H1 (cell line): ENCODE data around the gene PBXIP1. TPM values are rescaled to one million over a fixed set of nuclear protein-coding genes. Genes with fewer than 3 reads are reported as not detected.

ENCODE experiments used
- polyA plus RNA-seq, 7 experiments: library from polyadenylated mRNA; depleted of rRNA in 3 of 7; stranded (reverse) in 5 of 7; unstranded in 2 of 7; fragments of >200 nt in 5 of 7; fragments of 200-250 nt in 2 of 7; gene quantifications; 1 replicate in 5 of 7; 2 replicates in 1 of 7; 4 replicates in 1 of 7; pipeline versions ENCODE4 v1.2.1 to v1.2.3, GENCODE V29; 2011 to 2013; ENCODE audit warnings: missing spikeins in 2 of 7, mixed read lengths in 2 of 7
- total RNA-seq: library from RNA; stranded (reverse); fragmentation: NEBNext Ultra II Directional; extraction: Animal tissue kit (Norgen Biotek cat#: 25700); gene quantifications from 2 replicates; pipeline ENCODE4 v1.2.1, GENCODE V29; 2021
- TF ChIP-seq, protein P1 (sequence below): fragments of 300-600 bp; sonication (generic); IDR thresholded peaks from 2 replicates; pipeline ENCODE4 v1.7.1; 2012; ENCODE audit warnings: low read length, moderate library complexity, mild to moderate bottlenecking, inconsistent platforms; ENCODE audit not compliant: insufficient replicate concordance

The PBXIP1 gene
- total and polyA plus RNA-seq, 2 of the 8 experiments (the other 6 are each of a cell fraction or from before 2014, with no cell fraction given), result 12.0 to 19.8 TPM

GRCh38 chr1:154945160-154945961, 10.5 kb downstream of the PBXIP1 start (continued):
- TF ChIP-seq, protein P1, sequence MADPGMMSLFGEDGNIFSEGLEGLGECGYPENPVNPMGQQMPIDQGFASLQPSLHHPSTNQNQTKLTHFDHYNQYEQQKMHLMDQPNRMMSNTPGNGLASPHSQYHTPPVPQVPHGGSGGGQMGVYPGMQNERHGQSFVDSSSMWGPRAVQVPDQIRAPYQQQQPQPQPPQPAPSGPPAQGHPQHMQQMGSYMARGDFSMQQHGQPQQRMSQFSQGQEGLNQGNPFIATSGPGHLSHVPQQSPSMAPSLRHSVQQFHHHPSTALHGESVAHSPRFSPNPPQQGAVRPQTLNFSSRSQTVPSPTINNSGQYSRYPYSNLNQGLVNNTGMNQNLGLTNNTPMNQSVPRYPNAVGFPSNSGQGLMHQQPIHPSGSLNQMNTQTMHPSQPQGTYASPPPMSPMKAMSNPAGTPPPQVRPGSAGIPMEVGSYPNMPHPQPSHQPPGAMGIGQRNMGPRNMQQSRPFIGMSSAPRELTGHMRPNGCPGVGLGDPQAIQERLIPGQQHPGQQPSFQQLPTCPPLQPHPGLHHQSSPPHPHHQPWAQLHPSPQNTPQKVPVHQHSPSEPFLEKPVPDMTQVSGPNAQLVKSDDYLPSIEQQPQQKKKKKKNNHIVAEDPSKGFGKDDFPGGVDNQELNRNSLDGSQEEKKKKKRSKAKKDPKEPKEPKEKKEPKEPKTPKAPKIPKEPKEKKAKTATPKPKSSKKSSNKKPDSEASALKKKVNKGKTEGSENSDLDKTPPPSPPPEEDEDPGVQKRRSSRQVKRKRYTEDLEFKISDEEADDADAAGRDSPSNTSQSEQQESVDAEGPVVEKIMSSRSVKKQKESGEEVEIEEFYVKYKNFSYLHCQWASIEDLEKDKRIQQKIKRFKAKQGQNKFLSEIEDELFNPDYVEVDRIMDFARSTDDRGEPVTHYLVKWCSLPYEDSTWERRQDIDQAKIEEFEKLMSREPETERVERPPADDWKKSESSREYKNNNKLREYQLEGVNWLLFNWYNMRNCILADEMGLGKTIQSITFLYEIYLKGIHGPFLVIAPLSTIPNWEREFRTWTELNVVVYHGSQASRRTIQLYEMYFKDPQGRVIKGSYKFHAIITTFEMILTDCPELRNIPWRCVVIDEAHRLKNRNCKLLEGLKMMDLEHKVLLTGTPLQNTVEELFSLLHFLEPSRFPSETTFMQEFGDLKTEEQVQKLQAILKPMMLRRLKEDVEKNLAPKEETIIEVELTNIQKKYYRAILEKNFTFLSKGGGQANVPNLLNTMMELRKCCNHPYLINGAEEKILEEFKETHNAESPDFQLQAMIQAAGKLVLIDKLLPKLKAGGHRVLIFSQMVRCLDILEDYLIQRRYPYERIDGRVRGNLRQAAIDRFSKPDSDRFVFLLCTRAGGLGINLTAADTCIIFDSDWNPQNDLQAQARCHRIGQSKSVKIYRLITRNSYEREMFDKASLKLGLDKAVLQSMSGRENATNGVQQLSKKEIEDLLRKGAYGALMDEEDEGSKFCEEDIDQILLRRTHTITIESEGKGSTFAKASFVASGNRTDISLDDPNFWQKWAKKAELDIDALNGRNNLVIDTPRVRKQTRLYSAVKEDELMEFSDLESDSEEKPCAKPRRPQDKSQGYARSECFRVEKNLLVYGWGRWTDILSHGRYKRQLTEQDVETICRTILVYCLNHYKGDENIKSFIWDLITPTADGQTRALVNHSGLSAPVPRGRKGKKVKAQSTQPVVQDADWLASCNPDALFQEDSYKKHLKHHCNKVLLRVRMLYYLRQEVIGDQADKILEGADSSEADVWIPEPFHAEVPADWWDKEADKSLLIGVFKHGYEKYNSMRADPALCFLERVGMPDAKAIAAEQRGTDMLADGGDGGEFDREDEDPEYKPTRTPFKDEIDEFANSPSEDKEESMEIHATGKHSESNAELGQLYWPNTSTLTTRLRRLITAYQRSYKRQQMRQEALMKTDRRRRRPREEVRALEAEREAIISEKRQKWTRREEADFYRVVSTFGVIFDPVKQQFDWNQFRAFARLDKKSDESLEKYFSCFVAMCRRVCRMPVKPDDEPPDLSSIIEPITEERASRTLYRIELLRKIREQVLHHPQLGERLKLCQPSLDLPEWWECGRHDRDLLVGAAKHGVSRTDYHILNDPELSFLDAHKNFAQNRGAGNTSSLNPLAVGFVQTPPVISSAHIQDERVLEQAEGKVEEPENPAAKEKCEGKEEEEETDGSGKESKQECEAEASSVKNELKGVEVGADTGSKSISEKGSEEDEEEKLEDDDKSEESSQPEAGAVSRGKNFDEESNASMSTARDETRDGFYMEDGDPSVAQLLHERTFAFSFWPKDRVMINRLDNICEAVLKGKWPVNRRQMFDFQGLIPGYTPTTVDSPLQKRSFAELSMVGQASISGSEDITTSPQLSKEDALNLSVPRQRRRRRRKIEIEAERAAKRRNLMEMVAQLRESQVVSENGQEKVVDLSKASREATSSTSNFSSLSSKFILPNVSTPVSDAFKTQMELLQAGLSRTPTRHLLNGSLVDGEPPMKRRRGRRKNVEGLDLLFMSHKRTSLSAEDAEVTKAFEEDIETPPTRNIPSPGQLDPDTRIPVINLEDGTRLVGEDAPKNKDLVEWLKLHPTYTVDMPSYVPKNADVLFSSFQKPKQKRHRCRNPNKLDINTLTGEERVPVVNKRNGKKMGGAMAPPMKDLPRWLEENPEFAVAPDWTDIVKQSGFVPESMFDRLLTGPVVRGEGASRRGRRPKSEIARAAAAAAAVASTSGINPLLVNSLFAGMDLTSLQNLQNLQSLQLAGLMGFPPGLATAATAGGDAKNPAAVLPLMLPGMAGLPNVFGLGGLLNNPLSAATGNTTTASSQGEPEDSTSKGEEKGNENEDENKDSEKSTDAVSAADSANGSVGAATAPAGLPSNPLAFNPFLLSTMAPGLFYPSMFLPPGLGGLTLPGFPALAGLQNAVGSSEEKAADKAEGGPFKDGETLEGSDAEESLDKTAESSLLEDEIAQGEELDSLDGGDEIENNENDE, result no peak
